NOMO-1 treated with dmso at 0.1 percent for 144 hours (cell line): Measurements from ENCODE around the gene HSD3B1.

Source experiments
- DNase-seq: peaks from one replicate; lab custom pipeline; 2025; ENCODE audit not compliant: unreplicated experiment; lab: John Stamatoyannopoulos, UW

Gene HSD3B1

DNA sequence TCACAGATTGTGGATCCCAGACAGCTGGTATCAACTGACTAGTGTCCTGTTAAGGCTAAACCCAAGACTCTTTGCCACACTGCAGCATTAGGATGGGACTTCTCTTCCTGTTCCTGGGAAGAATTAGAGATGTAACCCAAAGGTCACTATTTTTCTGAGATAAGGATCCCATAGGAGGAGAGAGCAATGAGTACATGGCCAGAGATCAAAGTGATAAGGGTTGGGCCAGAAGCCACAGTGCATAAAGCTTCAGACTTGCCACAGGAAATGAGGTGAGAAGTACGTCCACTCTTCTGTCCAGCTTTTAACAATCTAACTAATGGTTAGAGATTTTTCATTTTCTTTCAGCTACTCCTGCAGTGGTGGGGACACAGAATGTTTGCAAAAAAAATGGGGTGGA, at the start of gene HSD3B1:
Gene HSD3B1 (plus strand): TSS at position 270 of the 400 bp plus-strand sequence. CDS start 267 bp downstream, outside the sequence.
- no peak for DNase-seq

DNA sequence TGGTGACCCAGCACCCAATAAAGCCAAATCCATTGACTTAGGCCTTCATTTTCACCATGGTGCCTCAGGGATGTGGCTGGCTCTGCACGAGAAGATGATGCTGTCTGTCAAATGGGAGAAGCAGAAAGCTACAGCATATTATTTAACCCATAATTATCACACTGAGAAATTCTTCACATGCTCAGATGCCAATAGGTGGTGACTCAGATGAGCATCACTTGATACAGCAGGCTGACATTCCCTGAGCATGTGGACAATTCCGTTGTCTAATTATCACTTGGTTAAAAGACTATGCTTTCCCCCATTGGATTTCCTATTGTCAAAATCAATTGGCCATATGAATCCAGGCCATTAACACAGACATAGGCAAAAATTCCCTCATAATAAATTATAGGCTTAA, 44.0 kb upstream of the HSD3B1 start:
- DNase-seq: no peak

DNA sequence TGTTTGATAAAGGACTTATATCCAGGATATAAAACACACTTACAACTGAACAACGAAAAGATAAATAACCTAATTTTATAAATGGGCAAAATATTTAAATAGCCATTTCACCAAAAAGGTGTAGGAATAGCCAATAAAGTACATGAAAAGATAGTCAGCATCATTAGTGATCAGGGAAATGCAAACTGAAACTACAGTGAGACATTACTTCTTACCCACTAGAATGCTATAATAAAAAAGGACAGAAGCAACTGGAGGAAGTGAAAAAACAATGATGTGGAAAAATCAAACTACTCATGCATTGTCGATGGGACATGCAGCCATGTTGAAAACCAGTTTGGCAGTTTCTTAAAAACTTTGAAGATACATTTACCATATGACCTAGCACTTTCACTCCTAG, 43.4 kb upstream of the HSD3B1 start:
- no peak for DNase-seq

DNA sequence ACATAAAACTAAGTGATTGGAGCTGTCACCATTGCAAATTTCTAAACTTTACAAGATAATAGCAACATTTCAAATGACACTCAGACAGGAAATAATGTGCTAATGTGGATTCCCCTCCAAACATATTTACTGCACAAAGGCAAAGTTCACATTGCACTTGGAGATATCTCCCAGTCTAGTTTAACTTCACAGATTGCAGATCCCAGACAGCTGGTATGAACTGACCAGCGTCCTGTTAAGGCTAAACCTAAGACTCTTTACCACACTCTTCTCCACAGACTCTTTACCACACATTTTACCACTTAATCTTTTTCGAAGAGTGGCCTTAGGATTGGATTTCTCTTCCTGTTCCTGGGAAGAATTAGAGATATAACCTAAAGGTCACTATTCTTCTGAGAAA, 40.6 kb upstream of the HSD3B1 start:
- no peak for DNase-seq

DNA sequence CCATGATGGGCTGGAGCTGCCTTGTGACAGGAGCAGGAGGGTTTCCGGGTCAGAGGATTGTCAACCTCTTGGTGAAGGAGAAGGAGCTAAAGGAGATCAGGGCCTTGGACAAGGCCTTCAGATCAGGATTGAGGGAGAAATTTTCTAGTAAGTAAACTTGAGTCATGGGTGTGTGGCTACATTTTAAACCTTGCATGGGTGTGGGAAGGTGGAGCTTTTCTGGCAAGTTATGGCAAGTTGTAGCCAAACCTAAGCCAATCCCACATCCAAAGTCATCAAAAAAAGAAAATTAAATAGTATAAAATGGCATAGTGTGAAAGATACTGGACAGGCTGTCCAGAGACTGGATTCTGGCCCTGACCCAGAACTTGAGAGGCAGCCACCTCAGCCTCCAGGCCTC, 39.8 kb upstream of the HSD3B1 start:
- DNase-seq: no peak

DNA sequence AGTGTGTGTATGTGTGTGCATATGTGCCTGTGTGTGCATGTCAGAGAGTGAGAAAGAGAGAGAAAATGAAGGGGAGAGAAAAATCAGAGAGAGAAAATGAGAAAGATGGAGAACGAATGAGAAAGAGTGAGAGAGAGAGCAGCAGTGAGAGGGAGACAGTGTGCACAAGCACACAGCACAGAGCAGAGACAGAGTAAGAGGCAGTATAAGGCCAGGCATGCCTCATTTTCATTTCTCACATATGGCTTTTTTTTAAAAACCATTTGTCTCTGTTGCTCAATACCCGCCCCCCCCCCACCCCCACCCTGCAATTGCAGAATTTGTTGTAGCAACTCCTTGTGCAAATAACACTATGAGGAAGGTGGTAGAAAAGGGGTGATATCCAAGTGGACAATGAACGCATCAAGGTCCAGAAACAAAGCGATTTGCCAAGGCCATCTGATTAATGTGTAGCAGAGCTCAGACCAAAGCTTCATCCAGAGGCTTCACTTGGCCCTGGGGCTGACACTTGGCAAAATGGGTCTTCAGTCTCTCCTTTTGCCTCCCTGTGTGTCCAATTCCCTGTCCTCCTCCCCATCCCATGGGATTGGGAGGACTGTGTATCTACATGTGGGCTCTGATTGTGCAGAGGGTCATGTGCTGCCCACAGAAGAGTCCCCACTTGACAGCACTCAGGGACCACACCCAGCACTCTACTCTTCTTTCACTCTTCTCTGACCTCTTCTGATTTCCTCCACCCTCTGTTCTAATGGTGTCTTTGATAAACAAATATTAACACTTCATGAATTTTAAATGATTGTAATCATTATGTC, 38.9 kb upstream of the HSD3B1 start:
- no peak for DNase-seq

DNA sequence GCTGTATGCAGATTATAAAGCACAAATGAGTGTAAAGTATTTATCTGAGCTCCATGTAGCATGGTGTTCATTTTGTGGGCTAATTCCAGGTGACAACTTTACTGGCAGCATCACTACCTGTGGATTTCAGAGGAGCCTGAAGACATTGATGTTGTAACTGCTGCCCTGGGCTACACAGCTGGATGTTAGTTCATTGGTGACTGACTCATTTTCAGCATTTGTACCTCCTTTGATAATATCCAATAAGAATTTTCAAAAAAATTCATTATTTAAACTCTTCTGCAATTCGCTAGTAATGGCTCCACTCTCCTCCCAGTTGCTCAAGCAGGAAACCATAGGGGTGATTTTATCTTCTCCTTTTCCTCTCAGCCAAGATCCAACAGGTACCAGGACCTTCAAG, 37.3 kb upstream of the HSD3B1 start:
- DNase-seq: no peak

DNA sequence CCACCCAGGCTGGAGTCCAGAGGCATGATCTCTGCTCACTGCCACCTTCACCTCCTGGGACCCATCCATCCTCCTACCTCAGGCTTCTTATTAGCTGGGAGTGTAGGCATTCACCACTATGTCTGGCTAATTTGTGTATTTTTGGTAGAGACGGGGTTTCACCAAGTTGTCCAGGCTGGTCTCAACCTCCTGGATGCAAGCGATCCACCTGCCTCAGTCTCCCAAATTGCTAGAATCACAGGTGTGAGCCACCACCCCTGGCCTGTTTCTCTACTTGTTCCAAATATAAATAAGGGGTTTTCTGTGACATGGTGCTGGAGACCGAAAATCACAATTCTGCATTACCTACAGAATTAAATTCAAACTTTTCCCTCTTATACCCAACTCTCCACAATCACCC, 36.6 kb upstream of the HSD3B1 start:
- DNase-seq: no peak

DNA sequence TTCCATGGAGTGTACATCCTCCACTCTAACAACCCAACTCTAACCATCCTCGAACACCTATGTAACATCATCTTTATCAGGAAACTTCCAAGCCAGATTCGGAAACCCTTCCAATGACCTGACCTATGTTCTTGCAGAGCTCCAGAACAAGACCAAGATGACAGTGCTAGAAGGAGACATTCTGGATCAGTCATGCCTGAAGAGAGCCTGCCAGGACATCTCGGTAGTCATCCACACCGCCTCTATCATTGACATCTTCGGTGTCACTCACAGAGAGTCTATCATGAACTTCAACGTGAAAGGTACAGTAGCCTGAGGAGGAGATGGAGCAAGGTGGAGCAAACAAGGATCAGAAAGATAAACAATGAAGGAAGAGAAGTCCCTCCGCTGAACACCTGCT, 36.1 kb upstream of the HSD3B1 start:
- DNase-seq: no peak

DNA sequence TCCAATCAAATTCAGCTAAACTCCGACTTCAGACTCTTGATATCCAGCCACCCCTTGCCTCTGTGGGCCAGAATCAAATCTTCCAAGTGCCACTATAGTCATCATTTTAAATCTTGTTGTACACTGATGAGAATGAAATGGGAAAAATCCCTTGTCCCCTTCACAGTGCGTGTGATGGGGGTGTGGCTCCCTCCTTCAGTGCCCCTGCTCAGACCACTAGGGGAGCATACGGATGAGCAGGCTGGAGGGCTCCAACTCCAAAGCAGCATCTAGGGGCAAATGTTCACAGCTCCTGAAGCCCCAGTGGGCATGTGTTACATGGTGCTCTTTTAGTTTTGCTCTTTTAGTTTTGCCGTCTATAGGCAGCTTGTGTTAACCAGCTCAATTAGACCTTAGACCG, 35.4 kb upstream of the HSD3B1 start:
- DNase-seq: no peak

DNA sequence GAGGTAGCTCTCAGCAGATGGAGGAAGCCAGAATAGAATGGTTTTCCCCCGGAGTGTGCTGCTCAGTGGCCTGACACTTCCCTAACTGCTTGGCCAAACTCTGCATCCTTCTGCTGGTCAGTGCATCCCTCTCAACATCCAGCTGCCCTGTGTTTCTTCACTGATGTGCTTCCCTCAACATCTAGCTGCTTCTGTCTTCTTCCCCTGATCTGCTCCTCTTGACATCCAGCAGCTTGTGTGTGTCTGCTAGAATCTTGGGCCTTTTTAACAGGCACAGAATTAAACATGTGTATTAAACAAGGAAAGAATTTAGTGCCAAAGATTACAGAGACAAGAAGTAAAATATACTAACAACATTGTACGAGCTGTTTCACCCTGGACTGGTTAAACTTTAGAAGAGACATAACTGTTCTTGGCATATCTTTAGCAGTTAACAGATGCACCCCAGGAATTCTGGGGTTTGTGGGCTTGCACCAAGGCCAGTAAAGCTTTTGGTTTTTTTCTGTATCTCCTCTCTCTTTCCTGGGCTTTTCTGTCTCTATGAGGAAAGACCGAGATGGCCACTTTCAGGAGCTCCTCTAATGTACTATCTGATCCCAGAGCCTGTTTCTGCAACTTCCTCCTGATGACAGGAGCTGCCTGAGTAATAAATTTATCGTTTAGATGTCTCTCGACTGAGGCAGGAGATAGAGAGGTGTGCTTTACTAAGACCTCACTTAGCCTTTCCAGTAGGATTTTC, 34.8 kb upstream of the HSD3B1 start:
- no peak for DNase-seq

DNA sequence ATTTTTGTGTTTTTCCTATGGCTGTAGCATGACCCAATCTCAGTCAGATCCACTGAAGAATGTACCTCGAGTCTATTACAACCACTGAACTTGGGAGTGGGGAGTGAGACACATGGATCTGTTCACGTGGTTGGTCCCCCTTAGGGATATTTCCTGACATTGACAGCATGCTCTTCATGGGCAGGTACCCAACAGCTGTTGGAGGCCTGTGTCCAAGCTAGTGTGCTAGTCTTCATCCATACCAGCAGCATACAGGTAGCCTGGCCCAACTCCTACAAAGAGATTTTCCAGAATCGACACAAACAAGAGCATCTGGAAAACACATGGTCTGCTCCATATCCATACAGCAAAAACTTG, 34.2 kb upstream of the HSD3B1 start:
- no peak for DNase-seq

DNA sequence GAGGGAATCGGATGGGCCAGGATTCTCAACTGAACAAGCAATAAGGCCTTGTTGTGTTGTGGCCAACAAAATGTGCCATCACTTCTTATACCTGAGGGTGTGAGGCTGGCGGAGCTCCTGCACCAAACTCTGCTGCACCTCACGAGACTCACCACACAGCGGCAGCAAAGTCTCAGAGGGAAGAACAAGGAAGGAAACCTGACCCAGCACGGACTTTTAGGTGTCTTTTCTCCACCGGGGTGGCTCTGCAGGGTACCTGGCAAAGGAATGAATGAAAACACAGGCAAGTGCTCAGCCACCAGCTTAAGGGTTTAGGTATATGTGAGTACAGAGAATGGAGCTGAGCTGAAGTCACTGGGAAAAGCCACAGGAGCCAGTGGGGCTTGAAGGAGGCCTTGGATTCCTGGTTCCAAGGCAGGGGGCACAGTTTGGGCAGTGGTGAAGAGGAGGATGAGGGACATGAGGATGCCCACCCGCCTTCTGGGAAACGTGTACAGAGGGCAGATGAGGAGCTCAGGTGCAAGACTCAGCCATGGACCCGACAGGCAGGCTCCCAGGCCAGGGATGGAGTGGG, 31.1 kb upstream of the HSD3B1 start:
- peak; percentile 47 for DNase-seq

DNA sequence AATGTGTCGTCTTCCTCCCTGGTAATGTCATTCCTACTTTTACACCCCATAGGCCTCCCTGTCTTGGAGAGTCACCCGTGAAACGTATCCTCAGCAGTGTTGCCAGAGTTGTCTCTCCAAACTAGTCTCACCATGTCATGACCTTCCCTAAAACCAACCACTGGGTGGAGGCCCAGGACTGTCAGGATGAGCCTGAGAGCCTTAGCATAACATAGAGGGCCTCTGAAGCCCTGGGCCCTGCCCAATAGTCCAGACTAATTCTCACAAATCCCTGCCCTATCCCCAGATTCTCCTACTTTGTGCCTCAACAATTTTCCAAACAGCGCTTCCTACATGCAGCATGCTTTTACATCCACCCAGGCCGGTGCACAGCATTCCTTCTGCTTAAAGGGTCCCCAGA, 29.3 kb upstream of the HSD3B1 start:
- DNase-seq: no peak

DNA sequence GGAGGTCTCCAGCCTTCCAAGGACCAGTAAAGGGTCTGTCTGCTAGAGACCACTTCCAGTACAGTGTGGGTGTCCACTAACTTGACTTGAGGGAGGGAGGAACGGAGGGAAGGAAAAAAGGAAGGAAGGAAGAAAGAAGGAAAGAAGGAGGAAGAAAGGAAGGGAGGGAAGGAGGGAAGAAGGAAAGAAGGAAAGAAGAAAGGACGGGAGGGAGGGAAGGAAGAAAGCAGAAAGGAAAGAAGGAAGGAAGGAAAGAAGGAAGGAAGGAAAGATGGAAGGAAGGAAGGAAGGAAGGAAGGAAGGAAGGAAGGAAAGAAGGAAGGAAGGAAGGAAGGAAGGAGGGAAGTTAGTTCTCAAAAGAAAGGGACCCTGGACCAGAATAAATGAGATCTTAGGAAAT, 26.8 kb upstream of the HSD3B1 start:
- DNase-seq: no peak

DNA sequence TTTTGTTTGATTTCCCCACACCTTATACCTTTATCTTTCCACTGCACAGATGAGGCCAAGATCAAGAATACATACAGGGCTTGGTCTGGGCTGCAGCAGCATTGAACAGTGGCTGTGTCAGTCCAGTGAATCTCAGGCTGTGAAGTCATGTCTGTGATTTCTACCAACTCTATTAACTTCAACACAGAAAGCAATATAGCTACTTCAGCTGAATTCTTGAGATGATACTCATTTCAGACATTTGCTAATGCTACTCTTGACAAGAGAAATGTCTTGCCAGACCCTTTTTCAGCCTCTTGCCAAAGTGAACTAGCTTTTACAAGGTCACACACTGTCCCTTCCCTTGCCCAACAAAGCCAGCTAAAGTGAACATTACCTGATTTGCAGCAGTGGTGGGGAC, 25.1 kb upstream of the HSD3B1 start:
- DNase-seq: no peak

DNA sequence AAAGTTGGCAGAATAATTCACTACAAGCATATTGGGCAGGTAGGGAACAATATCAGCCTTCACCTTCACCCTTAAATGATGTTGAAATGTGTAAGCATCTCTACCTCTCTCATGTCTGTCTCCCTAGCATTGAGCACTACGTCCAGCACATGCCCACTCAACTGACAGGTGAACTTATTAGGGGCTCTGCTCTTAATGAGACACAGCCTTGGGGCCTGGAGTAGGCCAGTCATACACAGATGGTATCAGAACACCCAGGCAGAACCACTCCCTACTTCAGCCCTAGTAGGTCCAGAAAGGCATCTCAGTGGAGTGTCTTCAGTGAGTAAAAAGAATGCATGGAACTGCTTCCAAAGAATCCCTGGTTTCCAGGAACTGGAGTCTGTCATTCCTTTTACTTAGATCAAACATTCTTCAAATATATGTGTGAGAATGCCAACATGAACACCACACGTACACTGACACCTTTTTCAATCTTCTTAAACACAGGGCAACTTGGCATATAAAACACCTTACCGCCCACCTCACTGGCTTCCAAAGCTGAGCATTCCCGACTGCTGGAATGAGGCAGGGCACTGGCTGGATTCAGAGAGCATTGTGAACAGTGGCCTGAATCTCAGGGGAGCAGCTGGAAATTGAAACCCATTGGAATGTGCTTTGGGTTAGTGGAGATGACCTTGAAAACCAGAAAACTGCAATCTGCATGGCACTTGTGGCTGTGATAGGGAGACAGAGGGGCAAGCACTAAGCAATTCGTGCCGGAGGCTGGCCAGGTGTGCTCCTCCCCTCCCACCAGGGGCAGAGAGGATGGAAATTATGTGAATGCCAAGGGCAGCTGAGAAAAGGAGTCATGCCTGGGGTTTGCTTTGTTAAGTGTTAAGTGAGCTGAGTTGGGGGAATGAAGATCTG, 24.2 kb upstream of the HSD3B1 start:
- DNase-seq: no peak

DNA sequence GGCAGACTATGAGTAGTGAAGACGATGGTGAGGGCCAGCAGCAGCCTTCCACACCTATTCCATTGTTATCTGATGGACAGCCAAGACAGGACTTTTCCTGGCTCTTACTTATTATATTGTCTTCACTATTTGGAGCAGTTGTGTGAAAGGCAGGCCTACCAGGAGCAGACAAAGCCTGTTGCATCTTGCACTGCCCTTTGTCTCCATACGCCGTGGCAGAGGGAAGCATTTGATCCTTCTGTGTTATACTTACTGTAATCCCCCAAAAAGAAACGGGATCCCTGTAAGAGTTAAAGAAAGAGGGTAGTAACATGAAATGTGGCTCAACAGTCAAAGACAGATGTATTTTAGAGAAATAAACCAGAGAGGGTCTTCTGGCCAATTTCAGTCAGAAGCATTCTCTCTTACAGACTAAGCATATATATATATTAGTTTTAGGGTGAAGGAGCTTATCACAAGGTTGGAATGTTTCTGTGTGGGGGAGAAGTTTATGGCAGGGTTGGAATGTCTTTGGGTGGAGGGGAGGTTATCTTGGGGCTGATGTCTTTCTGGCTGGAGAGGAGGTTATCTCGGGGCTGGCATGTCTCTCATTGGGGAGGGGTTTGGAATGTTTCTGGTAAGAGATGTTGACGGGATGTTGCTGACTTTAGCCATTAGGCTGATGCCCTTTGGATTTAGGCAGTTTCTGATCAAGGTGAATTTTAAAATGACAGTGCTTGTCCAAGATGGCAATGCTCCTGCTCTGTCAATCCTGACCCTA, 23.4 kb upstream of the HSD3B1 start:
- no peak for DNase-seq

DNA sequence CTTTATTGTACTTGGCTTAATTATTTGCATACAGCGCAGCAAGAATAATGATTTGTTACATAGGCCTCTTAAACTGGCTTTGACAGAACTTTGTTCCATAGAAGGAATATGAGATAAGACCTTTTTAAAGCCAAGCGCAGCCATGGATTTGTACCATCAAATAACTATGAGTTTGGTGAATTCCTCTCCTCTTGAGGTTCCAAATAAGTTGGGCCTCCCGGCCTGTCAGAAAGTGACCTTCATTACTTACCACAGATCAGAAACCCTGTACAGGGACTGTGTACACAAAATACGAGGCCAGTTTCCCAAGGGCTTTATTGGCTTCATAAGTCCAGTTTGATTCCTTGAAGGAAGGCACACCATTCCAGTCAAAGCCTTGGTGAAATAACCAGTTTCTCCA, 21.8 kb upstream of the HSD3B1 start:
- no peak for DNase-seq

DNA sequence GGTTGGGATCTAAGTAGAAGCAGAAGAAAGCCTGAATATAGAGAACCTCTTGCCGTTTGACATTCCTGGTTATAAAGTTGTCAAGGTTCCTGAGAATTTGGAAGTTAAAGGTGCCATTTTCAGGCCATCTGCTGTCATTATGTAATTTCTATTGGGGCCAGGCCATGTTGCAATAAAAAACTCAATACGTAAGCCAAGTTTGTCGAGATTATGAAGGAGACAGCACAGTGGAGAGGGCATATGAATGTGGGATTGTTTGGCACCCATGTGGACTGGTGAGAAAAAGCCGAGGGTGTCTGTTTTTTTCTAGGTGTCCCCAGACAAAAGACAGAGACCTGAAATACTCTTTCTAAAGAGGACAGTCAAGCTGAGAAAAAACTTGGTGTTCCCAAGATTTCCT, 18.8 kb upstream of the HSD3B1 start:
- no peak for DNase-seq

DNA sequence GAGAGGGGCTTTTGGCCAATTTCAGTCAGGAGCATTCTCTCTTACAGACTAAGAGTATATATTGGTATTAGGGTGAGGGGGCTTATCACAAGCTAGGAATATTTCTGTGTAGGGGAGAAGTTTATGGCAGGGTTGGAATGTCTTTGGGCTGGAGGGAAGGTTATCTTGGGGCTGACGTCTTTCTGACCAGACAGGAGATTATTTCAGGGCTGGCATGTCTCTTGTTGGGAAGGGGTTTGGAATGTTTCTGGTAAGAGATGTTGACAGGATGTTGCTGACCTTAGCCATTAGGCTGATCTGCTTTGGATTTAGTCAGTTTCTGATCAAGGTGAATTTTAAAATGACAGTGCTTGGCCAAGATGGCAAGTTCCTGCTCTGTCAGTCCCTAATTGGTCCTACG, 17.8 kb upstream of the HSD3B1 start:
- DNase-seq: no peak
